Tibial nerve (tissue), 4 donors: ENCODE data around the gene MTHFD1L. TPM values are rescaled to one million over a fixed set of nuclear protein-coding genes. Genes with fewer than 3 reads are reported as not detected.
A peak's percentile ranks its signal among the peaks of the same experiment; 100 is the strongest.
"Not testable (repeated sequence)": the region's sequence is repeated elsewhere in the genome, so short reads cannot be mapped to it uniquely, and the experiment has no call there.

Source experiments
- DNase-seq, 2 donors: peaks; one replicate each; pipeline ENCODE4 v3.0.0-alpha.2; 2019; ENCODE audit warnings: low spot score in 2 of 2
- H3K27ac ChIP-seq, 4 donors: fragments of 200-600 bp; sonication (generic) in 3 of 4; one replicate each; pipeline ENCODE4 v1.5.1; 2017 to 2019; ENCODE audit warnings: mild to moderate bottlenecking in 1 of 4
- H3K27me3 ChIP-seq, 2 donors: fragments of 200-600 bp; sonication (generic) in 1 of 2; one replicate each; pipeline versions ENCODE4 v1.5.1 to v1.6.0; 2017 to 2019
- H3K36me3 ChIP-seq, 3 donors: fragments of 200-600 bp; sonication (generic); one replicate each; pipeline ENCODE4 v1.5.1; 2018 to 2019
- H3K4me1 ChIP-seq, 4 donors: fragments of 200-600 bp; sonication (generic) in 3 of 4; one replicate each; pipeline ENCODE4 v1.5.1; 2017 to 2019
- H3K4me3 ChIP-seq, 4 donors: fragments of 200-600 bp; sonication (generic) in 3 of 4; one replicate each; pipeline ENCODE4 v1.5.1; 2017 to 2019; ENCODE audit warnings: mild to moderate bottlenecking in 1 of 4, moderate library complexity in 1 of 4
- H3K9me3 ChIP-seq, 4 donors: fragments of 200-600 bp; sonication (generic) in 3 of 4; one replicate each; pipeline ENCODE4 v1.5.1; 2017 to 2019
- CTCF ChIP-seq, 5 experiments: fragments of 200-600 bp in 3 of 5; fragments of 450-650 bp in 2 of 5; sonication (generic) in 3 of 5; IDR thresholded peaks; one replicate each; pipeline ENCODE4 v1.5.1; 2016 to 2019; ENCODE audit warnings: antibody characterized with exemption in 5 of 5, mild to moderate bottlenecking in 3 of 5, moderate library complexity in 2 of 5
- EP300 ChIP-seq, 2 donors: sonication (generic); formaldehyde crosslinking; IDR thresholded peaks; one replicate each; pipeline ENCODE4 v1.6.1; 2017; ENCODE audit warnings: antibody characterized with exemption in 2 of 2, mild to moderate bottlenecking in 1 of 2
- POLR2A ChIP-seq, 2 donors: fragments of 450-650 bp; IDR thresholded peaks; one replicate each; pipeline ENCODE4 v1.6.1; 2017; ENCODE audit warnings: antibody characterized with exemption in 2 of 2, mild to moderate bottlenecking in 2 of 2, moderate library complexity in 2 of 2
- WGBS, 2 donors: methylation state at CpG; one replicate each; pipeline ENCODE4 v1.1.5; 2018; 5-methylcytosine and 5-hydroxymethylcytosine counted together
- total RNA-seq, 4 donors: library from RNA; depleted of rRNA; stranded (reverse); fragments of >200 nt; gene quantifications; one replicate each; pipeline ENCODE4 v1.1.0, GENCODE V29; 2016

MTHFD1L gene
- total RNA-seq, 4 donors from 2014 or later, result 8.4 to 35.1 (median 13.1) TPM

- H3K4me1 ChIP-seq, result peaks cover 0 to 62% (median 19%) of the 10 kb centered on the region in 4 donors
- not testable (repeated sequence) for H3K4me3 ChIP-seq, H3K36me3 ChIP-seq, H3K9me3 ChIP-seq, H3K27me3 ChIP-seq
- H3K27ac ChIP-seq, result peak overlapping the region; percentile 44 to 87 (median 70)
- DNase-seq, result peak; percentile 64 to 72
- TF ChIP-seq CTCF (IDR thresholded peaks at IDR 0.05), result peak in 2 of 5 experiments; percentile 43 to 49
- peak; percentile 79 to 92 for TF ChIP-seq EP300 (IDR thresholded peaks at IDR 0.05)
- 12 to 26% methylated on average over 12 of the region's 12 CpGs for WGBS, 2 donors
Observed at GRCh38 chr6:151040888-151041521, 175.5 kb downstream of the MTHFD1L start.

GRCh38 chr6:151041686-151042085 lies 176.2 kb downstream of the MTHFD1L start:
- Histone ChIP-seq H3K9me3 (no peaks in the 10 kb centered on the region), H3K36me3 (no peaks in the 10 kb centered on the region), H3K27me3 (no peaks in the 10 kb centered on the region), H3K27ac (peak overlapping the region; percentile 44 to 87 (median 70)), H3K4me1 (peaks cover 0 to 57% (median 19%) of the 10 kb centered on the region in 4 donors), H3K4me3 (no peak overlapping the region)
- DNase-seq, result no peak
- TF ChIP-seq POLR2A (IDR thresholded peaks at IDR 0.05), result no peak
- TF ChIP-seq EP300 (IDR thresholded peaks at IDR 0.05), result no peak
- TF ChIP-seq CTCF (IDR thresholded peaks at IDR 0.05), result no peak
- WGBS, 2 donors, result 93 to 95% methylated on average over 5 of the region's 5 CpGs

- H3K36me3 ChIP-seq, result not testable (repeated sequence)
- H3K4me1 ChIP-seq, result peaks cover 0 to 47% (median 15%) of the 10 kb centered on the region in 4 donors
- TF ChIP-seq EP300 (IDR thresholded peaks at IDR 0.05), result peak in 1 of 2 donors; percentile 56
Observed at GRCh38 chr6:151042911-151043330, 177.4 kb downstream of the MTHFD1L start.

GRCh38 chr6:151043944-151044343 lies 178.4 kb downstream of the MTHFD1L start:
- DNase-seq, result no peak
- H3K27ac ChIP-seq, result peak overlapping the region; percentile 54 to 87 (median 72)
- H3K4me1 ChIP-seq, result peaks cover 0 to 47% (median 14%) of the 10 kb centered on the region in 4 donors
- 88 to 90% methylated on average over 4 of the region's 4 CpGs for whole genome bisulfite sequencing, 2 donors
- H3K27me3 ChIP-seq, result no peaks in the 10 kb centered on the region
- H3K4me3 ChIP-seq, result no peak overlapping the region
- TF ChIP-seq EP300 (IDR thresholded peaks at IDR 0.05) (no peak), CTCF (IDR thresholded peaks at IDR 0.05) (no peak), POLR2A (IDR thresholded peaks at IDR 0.05) (no peak)
- H3K36me3 ChIP-seq, result no peaks in the 10 kb centered on the region
- no peaks in the 10 kb centered on the region for H3K9me3 ChIP-seq

More at GRCh38 chr6:151042911-151043330, 177.4 kb downstream of the MTHFD1L start:
- not testable (repeated sequence) for H3K9me3 ChIP-seq, H3K27me3 ChIP-seq, H3K4me3 ChIP-seq, DNase-seq
- WGBS, 2 donors, result 36 to 55% methylated on average over 6 of the region's 6 CpGs
- H3K27ac ChIP-seq, result peak overlapping the region; percentile 1 to 87 (median 60)

GRCh38 chr6:151044465-151045441 lies 179.3 kb downstream of the MTHFD1L start:
- peaks cover 0 to 47% (median 14%) of the 10 kb centered on the region in 4 donors for H3K4me1 ChIP-seq
- H3K9me3 ChIP-seq, result no peaks in the 10 kb centered on the region
- H3K27me3 ChIP-seq, result no peaks in the 10 kb centered on the region
- H3K27ac ChIP-seq, result peak overlapping the region; percentile 54 to 87 (median 72)
- peak overlapping the region in 2 of 4 donors; percentile 7 to 16 for H3K4me3 ChIP-seq
- WGBS, 2 donors, result 45% methylated on average over 26 of the region's 26 CpGs
- H3K36me3 ChIP-seq, result no peaks in the 10 kb centered on the region
- peak; percentile 62 to 66 for DNase-seq
- TF ChIP-seq CTCF (IDR thresholded peaks at IDR 0.05) (no peak), POLR2A (IDR thresholded peaks at IDR 0.05) (no peak), EP300 (IDR thresholded peaks at IDR 0.05) (peak in 1 of 2 donors; percentile 75)
